CD1c-positive myeloid dendritic cell (primary cell): Measurements from ENCODE around the gene TCF15.

Experiments used
- DNase-seq: peaks from one replicate; pipeline ENCODE4 v3.0.0-alpha.2; 2016; ENCODE audit errors: extremely low spot score

TCF15 gene, protein sequence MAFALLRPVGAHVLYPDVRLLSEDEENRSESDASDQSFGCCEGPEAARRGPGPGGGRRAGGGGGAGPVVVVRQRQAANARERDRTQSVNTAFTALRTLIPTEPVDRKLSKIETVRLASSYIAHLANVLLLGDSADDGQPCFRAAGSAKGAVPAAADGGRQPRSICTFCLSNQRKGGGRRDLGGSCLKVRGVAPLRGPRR

DNA sequence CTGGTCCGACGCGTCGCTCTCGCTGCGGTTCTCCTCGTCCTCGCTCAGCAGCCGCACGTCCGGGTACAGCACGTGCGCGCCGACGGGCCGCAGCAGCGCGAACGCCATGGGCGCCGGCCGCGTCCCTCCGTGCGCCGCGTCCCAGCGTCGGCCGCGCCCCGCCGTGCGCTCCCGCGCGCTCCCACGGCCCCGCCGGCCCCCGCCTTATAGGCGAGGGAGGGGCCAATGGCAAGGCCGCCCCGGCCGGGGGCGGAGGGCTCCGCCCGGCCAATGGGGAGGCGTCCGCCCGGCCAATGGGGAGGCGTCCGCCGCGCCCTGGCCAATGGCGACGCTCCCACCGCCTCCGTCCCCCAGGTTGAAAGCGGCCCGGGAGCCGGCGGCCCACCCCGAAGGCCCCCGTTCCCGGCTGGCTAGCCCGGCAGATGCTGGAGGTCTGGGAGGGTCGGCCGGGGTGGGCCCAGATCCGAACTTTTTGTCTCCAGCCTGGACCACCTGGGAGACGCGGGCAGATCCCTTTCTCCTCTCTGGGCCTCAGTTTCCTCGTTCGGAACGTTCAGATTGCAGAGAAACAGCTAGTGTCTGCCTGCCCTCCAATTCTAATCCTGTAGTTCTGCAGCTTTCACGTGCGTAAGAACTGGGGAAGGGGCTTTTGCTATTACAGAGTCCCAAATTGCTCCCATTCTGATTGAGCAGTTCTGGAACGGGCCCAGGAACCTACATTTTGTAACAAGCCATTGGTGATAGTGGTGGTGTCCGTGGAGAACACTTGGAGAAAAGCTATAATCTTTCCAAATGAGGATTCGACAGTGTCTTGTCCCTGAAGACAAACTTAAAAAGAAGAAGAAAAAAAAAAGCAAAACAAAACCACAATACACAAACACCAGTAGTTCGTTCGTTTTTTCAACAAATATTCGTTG lies at the start of gene TCF15:
Gene TCF15 (minus strand): TSS at position 180 of the 917 bp plus-strand sequence. CDS start 72 bp downstream, at position 108.
- peak; percentile 49 for DNase-seq

DNA sequence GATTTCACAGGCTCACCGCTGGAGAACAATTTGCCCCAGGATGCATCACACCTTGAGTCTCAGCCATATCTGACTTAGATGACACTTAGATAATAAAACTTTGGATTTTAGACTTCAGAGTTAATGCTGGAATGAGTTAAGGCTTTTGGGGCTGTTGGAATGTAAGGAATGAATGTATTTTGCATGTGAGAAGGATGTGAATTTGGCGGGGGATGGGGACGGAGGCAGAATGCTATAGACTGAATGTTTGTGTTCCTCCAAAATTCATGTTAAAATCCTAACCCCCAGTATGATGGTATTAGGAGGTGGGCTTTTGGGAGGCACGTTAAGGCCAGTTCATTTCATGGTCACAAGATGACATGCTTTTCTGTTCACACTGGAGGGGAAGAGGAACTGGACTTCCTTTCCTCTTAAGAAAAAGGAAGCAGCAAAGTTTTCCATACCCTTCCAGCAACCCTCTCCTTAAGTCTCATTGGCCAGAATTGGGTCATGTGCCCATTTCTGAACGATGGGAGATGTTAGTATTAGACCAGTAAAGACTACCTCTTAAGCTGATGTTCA lies 48.7 kb upstream of the TCF15 start:
- DNase-seq = peak; percentile 83

DNA sequence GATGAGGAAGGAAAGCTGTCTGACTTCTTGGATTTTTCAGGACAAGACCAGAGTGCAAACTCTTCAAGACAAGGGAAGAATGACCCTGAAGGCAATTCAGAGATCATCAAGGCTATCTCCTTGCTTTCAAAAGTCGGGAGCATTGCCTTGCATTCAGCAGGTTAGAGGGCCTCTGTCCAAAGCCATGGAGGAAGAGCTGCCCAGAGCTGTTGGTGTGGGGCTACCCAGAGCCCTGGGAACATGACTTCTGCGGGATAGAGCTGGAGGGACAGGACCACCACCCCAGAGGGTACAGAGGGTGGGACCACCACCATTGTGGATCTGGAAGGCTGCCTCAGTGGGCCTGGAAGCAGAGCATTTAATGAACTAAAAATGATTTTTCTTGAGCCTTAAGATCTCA lies 48.1 kb upstream of the TCF15 start:
- DNase-seq = no peak

DNA sequence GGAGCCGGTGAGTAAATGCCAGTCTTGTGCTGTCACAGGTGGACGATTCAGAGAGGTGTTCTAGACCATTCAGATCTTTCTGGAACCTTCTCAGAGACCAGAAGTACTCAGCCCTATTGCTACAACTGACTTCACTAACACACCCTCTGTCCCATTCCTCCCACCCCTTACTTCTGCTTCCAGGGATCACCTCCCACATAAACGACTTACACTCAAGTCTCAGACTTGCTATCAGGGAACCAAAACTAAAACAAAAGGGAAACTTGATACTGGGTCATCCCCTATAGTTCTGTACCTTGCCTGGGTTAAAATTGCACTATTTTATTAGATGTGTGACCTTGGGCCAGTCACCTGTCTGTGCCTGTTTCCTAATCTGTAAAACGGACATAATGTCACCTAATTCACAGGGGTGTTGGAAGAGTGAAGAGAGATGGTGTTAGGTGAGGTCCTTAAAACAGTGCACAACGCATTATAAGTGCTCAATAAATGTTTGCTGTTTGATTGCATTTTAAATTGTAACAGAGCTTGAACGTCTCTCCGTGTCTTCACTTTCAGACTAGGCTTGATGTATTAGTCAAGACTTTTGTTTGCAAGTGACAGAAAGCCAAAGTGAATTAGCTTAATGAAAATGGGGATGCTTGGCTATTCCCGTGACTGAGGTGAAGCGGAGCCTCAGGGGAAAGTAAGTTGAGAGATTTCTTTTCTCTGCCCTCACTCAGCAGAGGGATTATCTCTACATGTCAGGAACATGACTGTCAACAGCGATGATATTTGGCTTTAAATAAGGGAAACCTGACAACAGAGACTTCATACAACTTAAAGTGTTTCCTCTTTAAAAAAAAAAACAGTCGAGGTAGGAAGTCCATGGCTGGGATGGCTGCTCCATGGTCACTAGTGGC lies 45.9 kb upstream of the TCF15 start:
- peak; percentile 85 for DNase-seq

DNA sequence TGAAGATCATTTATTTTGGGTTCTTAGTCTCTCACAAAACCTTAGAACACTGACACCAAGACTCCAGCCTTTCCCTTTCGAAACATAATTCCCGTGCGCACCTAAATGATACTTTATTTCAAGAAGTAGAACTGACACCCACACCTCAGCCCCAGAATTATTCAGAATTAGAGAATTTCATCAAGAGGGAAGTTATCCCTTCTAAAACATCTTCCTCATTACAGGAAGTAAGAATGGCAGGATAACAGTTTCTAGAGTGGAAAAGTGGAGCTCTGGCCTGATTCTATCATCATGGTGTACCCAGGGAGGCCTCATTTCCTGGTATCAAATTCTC lies 44.3 kb upstream of the TCF15 start:
- DNase-seq = peak; percentile 91

DNA sequence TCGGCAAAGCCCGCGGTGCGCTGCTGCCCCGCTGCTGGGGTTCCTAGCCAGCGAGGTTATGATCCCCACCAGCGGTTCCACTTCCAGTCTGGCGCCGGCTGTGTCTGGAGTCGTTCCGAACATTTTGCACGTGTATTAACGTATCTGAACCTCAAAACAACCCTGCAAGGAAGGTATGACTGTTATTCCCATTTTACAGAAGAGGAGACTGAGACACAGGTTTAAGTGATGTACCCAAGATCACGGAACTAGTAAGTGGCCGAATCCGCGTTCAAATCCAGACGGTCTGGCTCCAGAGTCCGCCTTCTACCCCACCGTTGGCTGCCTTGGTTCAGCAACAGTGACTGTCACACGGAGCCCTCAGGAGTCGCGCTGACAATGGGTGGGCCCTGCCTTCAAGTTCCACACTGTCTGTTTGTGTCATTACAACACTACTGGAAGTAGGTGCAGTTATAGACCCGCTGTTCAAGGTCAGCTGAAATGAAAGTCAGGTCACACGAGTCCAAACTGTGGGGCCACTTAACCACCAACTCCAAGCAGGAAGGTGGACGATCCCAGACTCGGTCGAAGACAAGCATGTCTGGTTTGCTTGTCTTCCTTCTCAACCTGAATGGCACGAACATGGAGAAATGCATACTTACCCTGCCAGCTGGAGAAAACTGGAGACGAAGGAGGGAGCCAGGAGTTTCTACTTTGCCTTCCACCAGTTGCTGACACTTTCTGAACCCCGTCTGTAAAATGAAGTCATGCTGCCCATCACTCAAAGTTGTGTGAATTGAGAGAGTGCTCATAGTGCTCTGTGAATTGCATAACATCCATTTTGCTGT lies 43.7 kb upstream of the TCF15 start:
- peak; percentile 51 for DNase-seq

DNA sequence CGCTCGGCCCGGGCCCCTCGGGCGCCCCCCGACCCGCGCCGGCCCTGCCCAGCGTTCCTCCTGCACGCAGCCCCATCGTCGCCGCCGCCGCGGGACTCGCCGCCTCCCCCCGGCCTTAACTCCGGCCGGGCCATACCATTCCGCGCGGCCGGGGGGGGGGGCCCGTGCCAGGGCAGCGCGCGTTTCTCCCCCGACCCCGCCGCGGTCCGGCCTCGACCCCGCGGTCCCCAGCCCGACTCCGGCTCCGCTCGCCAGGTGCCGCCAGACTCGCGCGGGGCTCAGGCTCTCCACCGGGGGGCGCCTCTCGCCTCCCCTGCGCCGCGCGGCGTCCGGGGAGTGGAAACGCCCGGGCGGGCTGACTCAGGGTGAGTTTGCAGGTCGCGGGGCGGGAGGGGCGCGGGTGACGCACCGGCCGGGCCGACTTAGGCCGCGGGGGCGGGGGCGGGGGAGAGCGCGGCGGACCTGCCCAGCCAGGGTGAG lies 43.0 kb upstream of the TCF15 start, which contains the start of gene SRXN1:
Gene SRXN1 (minus strand): TSS at position 91 of the 480 bp plus-strand sequence. CDS start 15 bp downstream, at position 76.
- peak; percentile 96 for DNase-seq

DNA sequence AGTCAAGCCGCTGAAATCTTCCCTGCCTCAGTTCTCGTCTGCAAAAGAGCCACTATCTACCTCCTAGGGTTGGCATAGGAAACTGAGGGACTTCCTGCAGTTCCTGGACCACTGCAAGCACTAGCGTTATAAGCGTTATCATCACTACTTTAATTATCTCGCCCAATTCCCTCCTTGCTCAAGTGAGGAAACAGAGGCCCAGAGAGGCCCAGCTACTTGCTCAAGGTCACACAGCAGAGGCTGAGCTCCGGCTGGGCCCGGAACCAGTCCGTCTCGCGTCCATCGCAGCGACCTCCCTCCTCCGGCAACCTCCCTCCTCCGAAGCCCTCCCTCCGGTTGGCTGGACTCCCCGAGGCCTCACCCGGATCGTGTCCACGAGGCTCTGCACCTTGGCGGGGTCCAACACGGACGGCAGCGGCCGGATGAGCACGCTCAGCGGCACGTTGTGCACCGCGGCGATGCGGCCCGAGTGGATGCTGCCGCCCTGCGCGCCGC lies 42.6 kb upstream of the TCF15 start:
- no peak for DNase-seq

DNA sequence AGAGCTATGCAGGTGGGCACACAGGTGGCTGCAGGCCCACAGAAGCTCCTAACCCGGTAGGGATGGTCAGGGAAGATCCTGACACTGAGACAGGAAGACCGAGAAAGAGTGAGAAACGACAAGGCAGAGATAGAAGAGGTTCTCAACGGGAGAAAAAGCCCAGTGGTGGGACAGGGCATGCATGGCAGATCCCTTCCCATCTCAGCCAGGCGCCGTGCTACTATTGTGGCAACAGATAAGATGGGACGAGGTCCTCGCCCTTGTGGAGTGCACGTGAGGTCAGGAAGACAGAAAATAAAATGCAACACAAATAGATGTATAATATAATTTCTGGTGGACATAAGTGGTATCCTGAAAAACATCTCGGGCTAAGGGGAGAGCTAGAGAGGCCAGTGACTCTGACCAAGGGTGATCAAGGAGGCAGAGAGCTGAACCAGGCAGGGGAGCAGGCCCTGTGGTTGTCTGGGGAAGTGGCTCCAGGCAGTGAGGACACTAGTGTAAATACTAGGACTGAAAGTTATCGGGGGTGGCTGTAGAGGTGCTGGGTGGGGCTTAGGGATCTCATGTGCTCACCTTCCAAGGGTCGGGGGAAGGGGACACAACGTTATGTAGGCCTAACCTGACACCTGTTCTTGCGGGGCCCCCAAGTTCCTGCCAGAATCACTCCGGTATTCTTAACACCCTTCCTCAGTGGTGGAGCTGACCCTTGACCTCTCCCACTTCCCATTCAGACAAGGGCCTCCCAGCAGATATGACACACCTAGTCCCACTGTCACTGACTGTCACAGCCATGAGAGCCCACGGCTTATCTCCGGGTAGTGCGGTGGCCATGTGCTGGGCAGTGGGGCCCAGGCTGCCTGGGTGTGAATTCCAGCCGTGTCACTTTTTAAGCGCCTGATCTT lies 41.9 kb upstream of the TCF15 start:
- DNase-seq = peak; percentile 57

DNA sequence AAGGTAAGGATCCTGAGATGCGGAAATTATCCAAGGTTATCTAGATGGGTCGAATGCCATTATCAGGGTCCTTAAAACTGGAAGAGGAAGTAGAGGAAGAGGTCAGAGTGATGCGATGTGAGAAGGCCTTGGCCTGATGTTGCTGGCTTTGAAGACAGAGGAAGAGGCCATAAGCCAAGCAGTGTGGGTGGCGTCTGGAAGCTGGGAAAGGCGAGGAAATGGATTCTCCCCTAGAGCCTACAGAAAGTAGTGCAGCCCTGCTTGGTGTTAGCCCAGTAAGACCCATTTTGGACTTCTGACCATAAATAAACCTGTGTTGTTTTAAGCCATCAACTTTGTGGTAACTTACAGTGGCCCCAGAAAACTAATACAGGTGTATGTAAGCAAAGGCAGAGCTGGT lies 40.8 kb upstream of the TCF15 start:
- peak; percentile 31 for DNase-seq

DNA sequence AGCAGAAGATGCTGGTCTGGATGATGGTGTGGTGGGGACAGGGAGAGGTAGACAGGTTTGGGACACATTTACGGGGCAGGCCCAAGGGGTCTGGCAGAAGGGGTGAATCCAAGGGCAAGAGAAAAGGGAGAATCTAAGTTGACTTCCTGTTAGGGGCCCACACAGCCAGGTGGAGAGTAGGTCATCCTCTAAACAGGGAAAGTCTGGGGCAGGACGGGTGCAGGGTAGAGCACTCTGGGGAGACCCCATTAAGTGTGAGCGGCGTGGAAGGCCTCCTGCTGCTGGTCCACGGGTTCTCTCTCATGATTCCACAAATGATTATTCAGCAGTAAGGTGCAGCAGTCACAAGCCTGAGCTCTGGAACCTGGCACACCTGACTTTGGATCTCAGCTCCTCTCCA lies 40.2 kb upstream of the TCF15 start:
- no peak for DNase-seq

DNA sequence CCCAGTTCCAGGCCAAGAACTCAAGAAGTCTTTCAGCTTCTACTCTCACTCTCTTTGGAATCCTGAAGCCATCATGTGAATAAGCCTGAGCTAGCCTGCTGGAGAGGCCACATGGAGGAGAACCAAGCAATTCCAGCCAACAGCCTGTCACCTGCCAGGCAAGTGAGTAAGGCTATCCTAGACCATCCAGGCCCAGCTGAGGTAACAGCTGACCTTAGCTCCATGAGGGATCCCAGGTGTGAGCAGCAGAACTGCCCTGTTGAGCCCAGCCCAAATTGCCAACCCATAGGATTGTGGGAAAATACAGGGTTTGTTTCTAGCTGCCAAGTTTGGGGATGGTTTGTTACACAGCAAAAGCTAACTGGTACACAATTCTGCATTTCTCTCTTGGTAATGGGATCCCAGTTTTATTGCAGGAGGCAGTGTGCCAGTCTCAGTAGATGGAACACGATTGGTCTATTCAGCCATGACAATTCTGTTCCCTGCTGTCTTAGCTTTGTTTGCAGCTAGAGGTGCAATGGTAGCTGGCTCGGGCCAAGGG lies 37.4 kb upstream of the TCF15 start:
- no peak for DNase-seq

DNA sequence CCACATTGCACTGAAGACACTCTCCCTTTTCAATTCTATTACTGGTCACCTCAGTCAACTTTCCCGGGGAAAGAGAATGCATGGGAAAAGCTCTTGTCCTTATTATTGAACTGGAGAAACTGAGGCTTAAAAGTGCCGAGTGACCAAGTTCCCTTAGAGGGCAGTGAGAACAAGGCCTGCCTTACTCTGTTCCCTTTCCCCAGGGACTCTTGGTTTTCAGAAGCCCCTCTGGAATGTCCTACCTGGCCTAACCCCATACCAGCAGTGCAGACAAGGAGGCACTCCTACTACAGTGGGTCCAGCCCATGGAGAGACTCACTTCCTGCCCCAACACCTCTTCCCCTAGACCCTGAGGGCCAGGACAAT lies 36.7 kb upstream of the TCF15 start:
- no peak for DNase-seq

DNA sequence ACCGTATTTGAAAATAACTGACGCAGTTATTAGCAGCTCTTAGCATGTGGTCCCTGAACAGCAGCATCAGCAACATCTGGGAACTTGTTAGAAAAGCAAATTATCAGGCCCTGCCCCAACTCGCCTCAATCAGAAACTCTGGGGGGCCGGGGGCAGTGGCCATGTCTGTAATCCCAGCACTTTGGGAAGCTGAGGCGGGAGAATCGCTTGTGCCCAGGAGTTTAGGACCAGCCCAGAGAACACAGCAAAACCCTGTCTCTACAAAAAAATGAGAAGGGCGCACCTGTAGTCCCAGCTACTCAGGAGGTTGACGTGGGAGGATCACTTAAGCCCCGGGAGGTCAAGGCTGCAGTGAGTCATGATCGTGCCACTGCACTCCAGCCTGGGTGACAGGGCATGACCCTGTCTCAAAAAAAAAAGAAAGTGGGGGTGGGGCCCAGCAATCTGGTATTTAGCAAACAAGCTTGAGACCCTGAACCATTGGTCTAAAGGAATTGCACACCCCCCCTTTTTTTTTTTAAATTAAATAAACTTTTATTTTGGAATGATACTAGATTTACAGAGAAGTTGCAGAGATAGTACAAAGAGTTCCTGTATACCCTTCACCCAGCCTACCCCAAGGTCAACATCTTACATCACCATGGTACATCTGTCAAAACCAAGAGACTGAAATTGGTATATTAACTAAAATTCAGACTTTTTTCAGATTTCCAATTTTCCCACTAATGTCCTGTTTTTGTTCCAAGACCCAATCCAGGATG lies 36.2 kb upstream of the TCF15 start:
- no peak for DNase-seq

DNA sequence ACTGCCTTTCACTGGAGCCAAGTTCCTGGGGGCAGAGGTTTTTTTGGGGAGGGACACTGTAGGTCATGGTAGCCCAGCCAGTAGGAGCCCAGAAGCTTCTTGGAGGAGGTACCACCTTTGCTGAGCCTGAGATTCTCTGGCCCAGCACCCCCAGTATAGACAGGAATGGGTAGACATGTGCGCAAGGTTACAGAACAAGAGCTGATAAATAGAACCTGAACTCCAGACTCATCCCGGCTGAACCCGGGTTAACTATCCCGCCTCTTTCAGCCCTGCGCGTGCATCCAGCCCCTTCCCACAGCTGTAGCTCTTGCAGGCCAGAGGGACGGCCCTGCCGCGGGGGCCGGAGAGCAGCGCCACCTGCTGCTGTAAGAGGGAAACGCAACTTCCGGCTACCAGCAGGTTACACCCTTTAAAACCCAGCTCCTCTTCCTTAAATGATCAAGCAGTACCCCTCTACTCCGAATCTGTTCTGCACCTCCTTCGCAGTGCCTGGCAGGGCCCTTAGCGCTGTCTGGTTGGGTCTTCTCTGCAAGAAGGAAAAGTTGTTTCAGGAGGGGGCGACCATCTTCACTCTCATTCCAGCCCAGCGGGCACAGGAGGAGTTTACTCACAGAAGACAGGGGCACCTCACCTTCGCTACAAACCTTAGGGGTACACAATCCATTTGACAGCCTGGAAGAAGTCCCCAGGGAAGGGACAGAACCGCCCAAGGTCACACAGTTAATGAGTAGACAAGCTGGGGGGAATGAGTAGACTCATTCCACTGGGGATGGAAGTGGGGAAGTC lies 35.4 kb upstream of the TCF15 start:
- peak; percentile 82 for DNase-seq

DNA sequence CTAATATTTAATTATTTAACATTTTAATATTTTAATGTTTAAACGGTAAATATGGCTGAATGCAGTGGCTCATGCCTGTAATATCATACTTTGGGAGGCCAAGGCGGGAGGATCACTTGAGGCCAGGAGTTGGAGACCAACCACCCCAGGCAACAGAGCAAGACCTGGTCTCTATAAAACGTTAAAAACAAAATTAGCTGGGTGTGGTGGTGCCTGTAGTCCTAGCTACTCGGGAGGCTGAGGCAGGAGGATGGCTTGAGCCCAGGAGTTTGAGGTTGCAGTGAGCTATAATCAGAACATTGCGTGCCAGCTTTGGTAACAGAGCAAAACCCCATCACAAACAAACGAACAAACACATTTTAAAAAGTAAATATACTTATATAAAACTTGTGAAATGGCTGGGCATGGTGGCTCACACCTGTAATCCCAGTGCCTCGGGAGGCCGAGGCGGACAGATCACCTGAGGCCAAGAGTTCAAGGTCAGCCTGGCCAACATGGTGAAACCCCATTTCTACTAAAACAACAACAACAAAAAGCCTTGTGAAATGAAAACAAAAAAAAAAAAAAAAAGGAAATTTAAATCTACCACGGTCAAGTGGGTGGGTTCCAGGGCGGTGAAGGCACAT lies 34.7 kb upstream of the TCF15 start:
- DNase-seq = no peak
